SK-N-SH (cell line): Measurements from ENCODE around the gene PRKCA. TPM values are rescaled to one million over a fixed set of nuclear protein-coding genes. Genes with fewer than 3 reads are reported as not detected.

ENCODE experiments used
- CTCF ChIA-PET: fragments of 300-600, 350-600 bp; formaldehyde crosslinking; extraction: SDS; loops from one replicate; lab custom pipeline; 2021; lab: Yijun Ruan, JAX
- POLR2A ChIA-PET: fragments of 350-600 bp; sonication (Branson Sonifier 250); formaldehyde crosslinking; extraction: SDS; loops from one replicate; lab custom pipeline; 2020; ENCODE audit warnings: antibody characterized with exemption, inconsistent platforms; lab: Yijun Ruan, JAX
- DNase-seq: peaks from one replicate; pipeline ENCODE4 v3.0.0; 2012
- H2AFZ ChIP-seq: fragments of 200-600 bp; sonication (generic); 2 replicates; pipeline ENCODE4 v1.8.1; 2016; ENCODE audit warnings: antibody characterized with exemption, mild to moderate bottlenecking, low read depth
- H3F3A ChIP-seq: fragments of 200-600 bp; sonication (generic); replicated peaks from 2 replicates; pipeline ENCODE3; 2016; ENCODE audit warnings: antibody characterized with exemption, mild to moderate bottlenecking; ENCODE audit not compliant: insufficient read depth
- H3K27ac ChIP-seq, 2 experiments: fragments of 200-500 bp in 1 of 2; fragments of 200-600 bp in 1 of 2; sonication (Bioruptor generic) in 1 of 2; sonication (generic), shearing (Covaris generic) in 1 of 2; 2 replicates each; pipeline versions ENCODE4 v1.5.1 to v1.6.1; 2014 to 2016; ENCODE audit warnings: low read depth in 2 of 2, inconsistent platforms in 1 of 2, low read length in 1 of 2, mild to moderate bottlenecking in 1 of 2, mixed read lengths in 1 of 2
- H3K27me3 ChIP-seq: fragments of 200-600 bp; sonication (generic), shearing (Covaris generic); 2 replicates; pipeline ENCODE4 v1.6.1; 2016; ENCODE audit warnings: mixed run types; ENCODE audit not compliant: insufficient read depth
- H3K36me3 ChIP-seq, 2 experiments: fragments of 200-500 bp in 1 of 2; fragments of 200-600 bp in 1 of 2; sonication (Bioruptor generic) in 1 of 2; sonication (generic) in 1 of 2; replicated peaks in 1 of 2; 2 replicates each; pipeline versions ENCODE3 to v1.5.1; 2014 to 2016; ENCODE audit warnings: low read length in 1 of 2, mild to moderate bottlenecking in 1 of 2; ENCODE audit not compliant: insufficient read depth in 2 of 2, control insufficient read depth in 1 of 2
- H3K4me1 ChIP-seq, 2 experiments: fragments of 200-500 bp in 1 of 2; fragments of 200-600 bp in 1 of 2; sonication (Bioruptor generic) in 1 of 2; sonication (generic), shearing (Covaris generic) in 1 of 2; 2 replicates each; pipeline versions ENCODE4 v1.5.1 to v1.6.1; 2014 to 2016; ENCODE audit warnings: low read depth in 1 of 2, low read length in 1 of 2, mixed run types in 1 of 2; ENCODE audit not compliant: insufficient read depth in 2 of 2, control insufficient read depth in 1 of 2
- H3K4me2 ChIP-seq: fragments of 200-600 bp; sonication (generic), shearing (Covaris generic); 2 replicates; pipeline ENCODE4 v1.6.1; 2017; ENCODE audit warnings: mixed run types
- H3K4me3 ChIP-seq, 2 experiments: fragments of 200-500 bp in 1 of 2; fragments of 200-600 bp in 1 of 2; sonication (Bioruptor generic) in 1 of 2; sonication (generic), shearing (Covaris generic) in 1 of 2; 2 replicates each; pipeline versions ENCODE4 v1.5.1 to v1.8.1; 2014 to 2016; ENCODE audit warnings: low read depth in 2 of 2, inconsistent platforms in 1 of 2, low read length in 1 of 2, mild to moderate bottlenecking in 1 of 2, mixed read lengths in 1 of 2, moderate library complexity in 1 of 2
- H3K79me2 ChIP-seq: fragments of 200-600 bp; sonication (generic); 2 replicates; pipeline ENCODE4 v1.8.1; 2017; ENCODE audit warnings: mild to moderate bottlenecking; ENCODE audit not compliant: insufficient read depth
- H3K9ac ChIP-seq: fragments of 200-600 bp; sonication (generic); 2 replicates; pipeline ENCODE4 v1.6.1; 2017; ENCODE audit warnings: mixed run types
- H3K9me2 ChIP-seq: fragments of 200-600 bp; sonication (generic); 2 replicates; pipeline ENCODE4 v1.6.1; 2017; ENCODE audit warnings: mixed run types
- H3K9me3 ChIP-seq: fragments of 200-600 bp; sonication (generic); 2 replicates; pipeline ENCODE4 v1.6.1; 2017; ENCODE audit warnings: mixed run types, mild to moderate bottlenecking, moderate library complexity
- H4K20me1 ChIP-seq: fragments of 200-600 bp; sonication (generic); 2 replicates; pipeline ENCODE4 v1.6.1; 2017; ENCODE audit warnings: mild to moderate bottlenecking, mixed run types; ENCODE audit not compliant: insufficient read depth
- CTCF ChIP-seq: fragments of 200-600 bp; sonication (generic); IDR thresholded peaks from 2 replicates; pipeline ENCODE4 v1.6.1; 2017; ENCODE audit warnings: antibody characterized with exemption, mild to moderate bottlenecking, moderate library complexity
- ELF1 ChIP-seq: IDR thresholded peaks from 2 replicates; pipeline ENCODE4 v1.4.0; 2012
- EP300 ChIP-seq, 2 experiments: IDR thresholded peaks; 2 replicates each; pipeline versions ENCODE4 v1.4.0 to v1.6.1; 2012; ENCODE audit warnings: borderline replicate concordance in 1 of 2, low read depth in 1 of 2, low read length in 1 of 2
- EZH2phosphoT487 ChIP-seq: fragments of 200-600 bp; sonication (generic); IDR thresholded peaks from 2 replicates; pipeline ENCODE4 v1.6.1; 2017; ENCODE audit warnings: low read depth, mixed run types, mild to moderate bottlenecking, antibody characterized with exemption, moderate library complexity, borderline replicate concordance
- FOSL2 ChIP-seq: IDR thresholded peaks from 2 replicates; pipeline ENCODE4 v1.4.0; 2012; ENCODE audit warnings: low read depth, mild to moderate bottlenecking, moderate library complexity, borderline replicate concordance
- FOXJ3 ChIP-seq: sonication (generic); formaldehyde crosslinking; IDR thresholded peaks from 2 replicates; pipeline ENCODE4 v1.5.1; 2020; ENCODE audit warnings: mild to moderate bottlenecking, missing genetic modification reagents
- FOXM1 ChIP-seq: IDR thresholded peaks from 2 replicates; pipeline ENCODE4 v1.4.0; 2012; ENCODE audit warnings: low read depth, mild to moderate bottlenecking
- IRF3 ChIP-seq: fragments of 150-350 bp; IDR thresholded peaks from 2 replicates; pipeline ENCODE4 v1.6.1; 2016; ENCODE audit warnings: mild to moderate bottlenecking, low read depth, low read length
- MEF2A ChIP-seq: IDR thresholded peaks from 2 replicates; pipeline ENCODE4 v1.4.0; 2012; ENCODE audit warnings: low read depth, borderline replicate concordance
- MXI1 ChIP-seq: IDR thresholded peaks from 2 replicates; pipeline ENCODE4 v1.6.1; 2012; ENCODE audit warnings: mild to moderate bottlenecking, low read depth, low read length, improper control_type of control experiment
- NFIC ChIP-seq: IDR thresholded peaks from 2 replicates; pipeline ENCODE4 v1.4.0; 2012; ENCODE audit warnings: borderline replicate concordance
- NRF1 ChIP-seq: IDR thresholded peaks from 2 replicates; pipeline ENCODE4 v1.6.1; 2012; ENCODE audit warnings: low read depth, mild to moderate bottlenecking, low read length
- PBX3 ChIP-seq: IDR thresholded peaks from 2 replicates; pipeline ENCODE4; 2012
- RAD21 ChIP-seq: IDR thresholded peaks from 2 replicates; pipeline ENCODE4 v1.6.1; 2012; ENCODE audit warnings: mild to moderate bottlenecking, low read length
- RFX5 ChIP-seq: IDR thresholded peaks from 2 replicates; pipeline ENCODE4 v1.6.1; 2012; ENCODE audit warnings: mild to moderate bottlenecking, improper control_type of control experiment, low read length
- RXRA ChIP-seq: IDR thresholded peaks from 2 replicates; pipeline ENCODE4 v1.4.0; 2012; ENCODE audit warnings: low read depth, mild to moderate bottlenecking, borderline replicate concordance
- SMC3 ChIP-seq: IDR thresholded peaks from 2 replicates; pipeline ENCODE4 v1.6.1; 2012; ENCODE audit warnings: low read depth, low read length, improper control_type of control experiment
- TAF1 ChIP-seq: IDR thresholded peaks from 2 replicates; pipeline ENCODE4 v1.6.1; 2012; ENCODE audit warnings: low read depth, mild to moderate bottlenecking, low read length, moderate library complexity, borderline replicate concordance
- TCF12 ChIP-seq: IDR thresholded peaks from 2 replicates; pipeline ENCODE4 v1.4.0; 2012
- USF2 ChIP-seq: fragments of 150-350 bp; IDR thresholded peaks from 2 replicates; pipeline ENCODE4 v1.6.1; 2017; ENCODE audit warnings: antibody characterized with exemption, low read length, low read depth, borderline replicate concordance
- WGBS: methylation state at CpG from one replicate; pipeline ENCODE4 v1.1.6; 2017; ENCODE audit warnings: low lambda C conversion rate; 5-methylcytosine and 5-hydroxymethylcytosine counted together
- polyA plus RNA-seq, 3 experiments: library from polyadenylated mRNA; depleted of rRNA; stranded (reverse); fragments of >200 nt; gene quantifications; 2 replicates each; pipeline ENCODE4 v1.2.3, GENCODE V29; 2012

The PRKCA gene
- polyA plus RNA-seq, 1 of the 3 experiments (the other 2 are of a cell fraction) = 108 TPM

GRCh38 chr17:66837885-66838665, 535.7 kb downstream of the PRKCA start:
- DNase-seq = no peak
- Histone ChIP-seq H3K9me2 (no peaks in the 10 kb centered on the region), H3K4me2 (no peak overlapping the region), H2AFZ (no peak overlapping the region), H3K9me3 (no peaks in the 10 kb centered on the region), H4K20me1 (no peaks in the 10 kb centered on the region), H3K27ac (no peak overlapping the region), H3F3A (no peaks in the 10 kb centered on the region), H3K36me3 (no peaks in the 10 kb centered on the region), H3K4me1 (peaks cover 0 to 7% of the 10 kb centered on the region in 2 experiments; a peak in 1 of 4 replicates), H3K9ac (no peak overlapping the region), H3K79me2 (no peaks in the 10 kb centered on the region), H3K27me3 (peaks cover 64% of the 10 kb centered on the region), H3K4me3 (no peak overlapping the region)
- POLR2A ChIA-PET = no interaction called here
- CTCF ChIA-PET = interaction anchor here (0.6 to 2.6 kb wide), 3 partner anchors 62 to 1597 kb away, joined by 3 to 20 read pairs (median 5); no protein-coding TSS in a partner anchor
- TF ChIP-seq CTCF = no peak
- no peak for TF ChIP-seq FOXJ3 (CRISPR knock-in tag)
- TF ChIP-seq TCF12 = no peak
- no peak for TF ChIP-seq PBX3
- no peak for TF ChIP-seq FOSL2
- 67% methylated on average over 11 of the region's 11 CpGs for WGBS

- TF ChIP-seq NFIC (no peak), RFX5 (no peak), NRF1 (no peak), MXI1 (no peak), FOXM1 (no peak), ELF1 (no peak), RAD21 (no peak), EP300 (IDR thresholded peaks at IDR 0.05; ENCODE audit: borderline replicate concordance in 1 of 2, low read depth in 1 of 2, low read length in 1 of 2) (no peak), RXRA (no peak), EZH2phosphoT487 (no peak), FOSL2 (no peak), MEF2A (no peak), IRF3 (no peak), USF2 (no peak), TAF1 (no peak), SMC3 (no peak)
- H3K4me3 ChIP-seq = no peak overlapping the region
- no peaks in the 10 kb centered on the region for H3K9me2 ChIP-seq
- H3F3A ChIP-seq = no peaks in the 10 kb centered on the region
- H4K20me1 ChIP-seq = no peaks in the 10 kb centered on the region
- no peaks in the 10 kb centered on the region for H3K9me3 ChIP-seq
- H2AFZ ChIP-seq = no peak overlapping the region
- 74% methylated on average over 9 of the region's 9 CpGs for WGBS
- H3K27me3 ChIP-seq = peaks cover 48% of the 10 kb centered on the region
- no peak for DNase-seq
- H3K4me1 ChIP-seq = peaks cover 0 to 4% of the 10 kb centered on the region in 2 experiments; a peak in 1 of 4 replicates
- ChIA-PET POLR2A (no interaction called here), CTCF (interaction anchor here (0.5 to 1.9 kb wide), 2 partner anchors 36 to 60 kb away, joined by 3 to 5 read pairs; no protein-coding TSS in a partner anchor)
- no peak overlapping the region for H3K9ac ChIP-seq
- H3K27ac ChIP-seq = no peak overlapping the region
- H3K79me2 ChIP-seq = no peaks in the 10 kb centered on the region
- no peaks in the 10 kb centered on the region for H3K36me3 ChIP-seq
- H3K4me2 ChIP-seq = no peak overlapping the region
Measured at GRCh38 chr17:66839616-66840015, 537.2 kb downstream of the PRKCA start.
